Ovary (tissue), 9 donors: ENCODE measurements around the gene S100A16. TPM values are rescaled to one million over a fixed set of nuclear protein-coding genes. Genes with fewer than 3 reads are reported as not detected.
A peak's percentile ranks its signal among the peaks of the same experiment; 100 is the strongest.
"Not testable (repeated sequence)": the region's sequence is repeated elsewhere in the genome, so short reads cannot be mapped to it uniquely, and the experiment has no call there.

Experiments
- DNase-seq, 5 donors: peaks; one replicate each; pipeline ENCODE4 v3.0.0-alpha.2; 2019 to 2020
- H3K27ac ChIP-seq, 2 donors: fragments of 200-600 bp; one replicate each; pipeline versions ENCODE4 v1.5.1 to v1.8.0; 2019 to 2022
- H3K27me3 ChIP-seq: fragments of 200-600 bp; one replicate; pipeline ENCODE4 v1.8.0; 2022
- H3K36me3 ChIP-seq: fragments of 200-600 bp; sonication (generic); one replicate; pipeline ENCODE4 v1.5.1; 2019
- H3K4me1 ChIP-seq: one replicate; pipeline ENCODE4 v1.8.1; 2013; ENCODE audit warnings: mild to moderate bottlenecking, moderate library complexity; ENCODE audit not compliant: insufficient read depth
- H3K4me3 ChIP-seq: fragments of 200-600 bp; sonication (generic); one replicate; pipeline ENCODE4 v1.5.1; 2017
- H3K9me3 ChIP-seq, 2 donors: fragments of 200-600 bp in 1 of 2; sonication (generic) in 1 of 2; one replicate each; pipeline versions ENCODE4 v1.5.1 to v1.8.1; 2013 to 2019; ENCODE audit warnings: mild to moderate bottlenecking in 1 of 2, moderate library complexity in 1 of 2
- CTCF ChIP-seq, 3 donors: fragments of 450-650 bp in 2 of 3; fragments of 200-600 bp in 1 of 3; IDR thresholded peaks; one replicate each; pipeline versions ENCODE4 v1.5.1 to v1.8.0; 2016 to 2022; ENCODE audit warnings: antibody characterized with exemption in 3 of 3, mild to moderate bottlenecking in 1 of 3
- EP300 ChIP-seq: sonication (generic); formaldehyde crosslinking; IDR thresholded peaks from one replicate; pipeline ENCODE4 v1.6.1; 2017; ENCODE audit warnings: antibody characterized with exemption
- POLR2A ChIP-seq: fragments of 450-650 bp; IDR thresholded peaks from one replicate; pipeline ENCODE4 v1.6.1; 2017; ENCODE audit warnings: antibody characterized with exemption, mild to moderate bottlenecking, moderate library complexity
- WGBS, 3 donors: extraction: QIAGEN DNeasy Blood & Tissue Kit in 1 of 3; methylation state at CpG; one replicate each; pipeline versions ENCODE4 v1.1.5 to v1.1.7; 2013 to 2017; 5-methylcytosine and 5-hydroxymethylcytosine counted together
- intact Hi-C, 4 donors: fragments of 100-400 bp; cut with DNase I; formaldehyde crosslinking; loops; one replicate each; pipeline versions ENCODE4 v1.11.0 to v1.15.1; 2022 to 2023
- polyA plus RNA-seq, 2 donors: library from polyadenylated mRNA; stranded (reverse); fragments of 200-250 nt in 1 of 2; fragments of 350-450 nt in 1 of 2; fragmentation: Illumina TruSeq in 1 of 2; extraction: RNeasy Lipid Tissue Mini Kit (QIAGEN cat#74804) in 1 of 2; gene quantifications; one replicate each; pipeline ENCODE4 v1.2.3, GENCODE V29; 2013 to 2014
- total RNA-seq, 7 donors: library from RNA; depleted of rRNA in 2 of 7; stranded (reverse); fragments of >200 nt in 2 of 7; fragmentation: NEBNext Ultra II Directional in 3 of 7; extraction: Animal tissue kit (Norgen Biotek cat#: 25700) in 3 of 7; gene quantifications; one replicate each; pipeline versions ENCODE4 v1.1.0 to v1.2.4, GENCODE V29; 2016 to 2023
- donor health status: DM: no; HTN: no; CAD: no; lungs with moderate emphysema.
- donor health status: DM: no; HTN: no; CAD: no.
- donor health status: Bipolar disorder and iron deficiency.
- donor health status: DM: yes; HTN: yes; CAD: no.
- donor health status: DM: no; HTN: no; CAD: no.
- donor health status: DM: yes; HTN: yes; CAD: no.

Gene S100A16
- total and polyA plus RNA-seq, 9 donors = 40.7 to 200 (median 81.0) TPM

DNA sequence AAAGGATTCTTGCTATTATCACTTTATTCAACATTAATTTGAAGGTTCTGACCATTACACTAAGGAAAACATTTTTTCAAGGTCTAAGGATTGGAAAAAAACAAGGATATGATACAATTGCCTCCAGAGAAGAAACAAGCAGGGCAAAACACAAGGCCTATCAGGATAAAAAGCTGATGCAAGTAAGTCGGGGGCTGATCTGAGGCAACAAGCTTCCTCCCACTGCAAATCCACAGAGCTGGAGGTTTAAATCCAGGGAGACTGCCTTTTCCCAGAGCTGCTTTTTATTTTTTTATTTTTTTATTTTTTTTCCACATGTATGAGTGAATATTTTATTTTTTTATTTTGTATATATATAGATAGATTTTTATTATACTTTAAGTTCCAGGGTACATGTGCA is 27.9 kb downstream of the S100A16 start:
- H3K27me3 ChIP-seq = no peaks in the 10 kb centered on the region
- no peaks in the 10 kb centered on the region for H3K36me3 ChIP-seq
- H3K27ac ChIP-seq = peak overlapping the region; percentile 54 to 56
- intact Hi-C loops = no loop called here
- H3K9me3 ChIP-seq = no peaks in the 10 kb centered on the region
- no peak for TF ChIP-seq POLR2A
- no peak for TF ChIP-seq EP300
- TF ChIP-seq CTCF (IDR thresholded peaks at IDR 0.05) = no peak
- H3K4me3 ChIP-seq = no peak overlapping the region
- no peak for DNase-seq
- 4 to 31% (median 12%) methylated on average over 1 of the region's 1 CpG for WGBS, 3 donors
- peaks cover 15% of the 10 kb centered on the region for H3K4me1 ChIP-seq

DNA sequence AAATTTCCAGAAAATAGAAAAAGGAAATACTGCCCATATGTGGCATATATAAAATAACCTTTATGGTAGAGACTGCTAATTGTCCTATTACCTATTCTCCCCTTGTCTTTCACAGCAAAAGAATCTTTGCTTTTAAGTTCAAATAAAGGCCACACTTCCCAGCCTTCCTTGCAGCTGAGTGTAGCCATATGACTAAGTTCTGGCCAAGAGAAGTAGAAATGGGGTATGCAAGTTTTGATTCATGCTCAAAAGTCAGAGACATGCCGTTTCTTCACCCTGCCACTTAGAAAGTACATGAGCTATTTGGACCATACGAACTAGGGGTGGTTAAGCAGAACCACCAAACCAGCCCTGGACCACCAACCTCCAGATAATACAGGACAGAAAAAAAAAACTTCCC is 29.0 kb downstream of the S100A16 start:
- no peaks in the 10 kb centered on the region for H3K9me3 ChIP-seq
- H3K27ac ChIP-seq = no peak overlapping the region
- DNase-seq = no peak
- 31 to 48% (median 47%) methylated on average over 2 of the region's 2 CpGs for WGBS, 3 donors
- no peaks in the 10 kb centered on the region for H3K27me3 ChIP-seq
- TF ChIP-seq POLR2A = no peak
- no peak for TF ChIP-seq CTCF (IDR thresholded peaks at IDR 0.05)
- TF ChIP-seq EP300 = no peak
- H3K4me3 ChIP-seq = no peak overlapping the region
- H3K4me1 ChIP-seq = peaks cover 15% of the 10 kb centered on the region
- H3K36me3 ChIP-seq = no peaks in the 10 kb centered on the region
- intact Hi-C loops = loop anchor here in 1 of 4 donors (5.0 kb wide), 1 partner anchor 33 kb away; the partner anchor contains the start of gene S100A14

GRCh38 chr1:153583514-153583913 is 29.4 kb downstream of the S100A16 start:
- not testable (repeated sequence) for H3K4me3 ChIP-seq, H3K9me3 ChIP-seq, H3K36me3 ChIP-seq, H3K27ac ChIP-seq, DNase-seq, H3K27me3 ChIP-seq
- peaks cover 14% of the 10 kb centered on the region for H3K4me1 ChIP-seq
- intact Hi-C loops = loop anchor here in 1 of 4 donors (5.0 kb wide), 1 partner anchor 34 kb away; the partner anchor contains the start of gene S100A14
- WGBS, 3 donors = 38 to 61% (median 52%) methylated on average over 3 of the region's 3 CpGs

GRCh38 chr1:153582836-153583235 is 30.1 kb downstream of the S100A16 start:
- intact Hi-C loops = loop anchor here in 1 of 4 donors (5.0 kb wide), 1 partner anchor 34 kb away; the partner anchor contains the start of gene S100A14
- DNase-seq, H3K27me3 ChIP-seq, H3K4me3 ChIP-seq, H3K9me3 ChIP-seq, H3K27ac ChIP-seq, H3K36me3 ChIP-seq: not testable (repeated sequence)
- 94 to 95% (median 95%) methylated on average over 15 to 34 of the region's 34 CpGs for WGBS, 3 donors
- peaks cover 14% of the 10 kb centered on the region for H3K4me1 ChIP-seq

DNA sequence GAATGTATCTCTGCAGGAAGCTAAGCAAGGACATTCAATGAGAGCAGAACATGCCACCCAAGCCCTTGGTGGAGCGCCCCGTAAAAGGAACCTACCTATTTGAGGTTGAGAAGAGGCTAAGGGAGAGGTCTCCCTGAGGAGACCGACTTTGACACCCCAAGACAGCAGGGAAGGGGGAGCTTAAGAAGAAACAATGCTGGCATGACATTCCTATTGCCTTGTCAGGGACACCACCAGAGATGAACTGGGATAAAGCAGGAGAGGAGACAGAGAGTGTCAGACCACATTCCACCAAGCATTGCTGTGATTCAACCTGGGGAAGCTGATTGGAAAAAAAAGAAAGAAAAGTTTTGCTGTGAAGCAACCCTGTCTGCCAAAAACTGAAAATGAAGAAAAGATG is 34.0 kb downstream of the S100A16 start:
- intact Hi-C loops = loop anchor here in 2 of 4 donors (5.0 to 10.0 kb wide), 3 partner anchors 46 to 196 kb away; partner anchors contain the start of genes ILF2 (in 1 of the 2), S100A1 (in 1 of the 2), S100A13 (in 1 of the 2) and SLC27A3 (in 1 of the 2)
- H3K4me3 ChIP-seq = no peak overlapping the region
- H3K27me3 ChIP-seq = no peaks in the 10 kb centered on the region
- H3K9me3 ChIP-seq = no peaks in the 10 kb centered on the region
- H3K36me3 ChIP-seq = no peaks in the 10 kb centered on the region
- TF ChIP-seq CTCF (IDR thresholded peaks at IDR 0.05) = no peak
- no peak for TF ChIP-seq POLR2A
- WGBS, 3 donors = 82 to 90% (median 87%) methylated on average over 3 of the region's 3 CpGs
- no peak for DNase-seq
- peaks cover 1% of the 10 kb centered on the region for H3K4me1 ChIP-seq
- no peak overlapping the region for H3K27ac ChIP-seq
